HepG2 (cell line): Measurements from ENCODE around the gene DNTTIP2. TPM values are rescaled to one million over a fixed set of nuclear protein-coding genes. Genes with fewer than 3 reads are reported as not detected.

Experiments
- ASH2L ChIP-seq: fragments of 300-600, 200-600 bp; sonication (generic); IDR thresholded peaks from 2 replicates; pipeline ENCODE4 v1.7.0; 2017; ENCODE audit warnings: low read depth, mild to moderate bottlenecking, moderate library complexity, mixed read lengths, low read length; ENCODE audit not compliant: insufficient read length
- BCL6 ChIP-seq: IDR thresholded peaks from 2 replicates; pipeline ENCODE4 v1.6.1; 2016; ENCODE audit warnings: missing genetic modification reagents, missing compliant biosample characterization
- CREM ChIP-seq, 2 experiments: sonication (generic) in 1 of 2; formaldehyde crosslinking in 1 of 2; IDR thresholded peaks; 2 replicates each; pipeline versions ENCODE4 v1.4.0 to v1.6.1; 2016 to 2020; ENCODE audit warnings: antibody characterized with exemption in 1 of 2, mild to moderate bottlenecking in 1 of 2, missing genetic modification reagents in 1 of 2
- ETV5 ChIP-seq: IDR thresholded peaks from 2 replicates; pipeline ENCODE4 v1.6.1; 2018; ENCODE audit warnings: missing biosample characterization, missing genetic modification reagents, inconsistent platforms, borderline replicate concordance
- GATAD1 ChIP-seq: IDR thresholded peaks from 2 replicates; pipeline ENCODE4 v1.6.1; 2016; ENCODE audit warnings: missing genetic modification reagents, missing compliant biosample characterization
- HHEX ChIP-seq: IDR thresholded peaks from 2 replicates; pipeline ENCODE4 v1.6.1; 2016; ENCODE audit warnings: control low read depth
- JUND ChIP-seq: sonication (generic); formaldehyde crosslinking; IDR thresholded peaks from 2 replicates; pipeline ENCODE4 v1.8.0; 2022; ENCODE audit warnings: mild to moderate bottlenecking, missing genetic modification reagents
- ZNF331 ChIP-seq: sonication (generic); formaldehyde crosslinking; IDR thresholded peaks from 2 replicates; pipeline ENCODE4 v1.4.0; 2020; ENCODE audit warnings: missing genetic modification reagents
- ZNF441 ChIP-seq: sonication (generic); formaldehyde crosslinking; IDR thresholded peaks from 2 replicates; pipeline ENCODE4 v1.7.0; 2021; ENCODE audit warnings: missing genetic modification reagents, borderline replicate concordance
- polyA plus RNA-seq, 8 experiments: library from polyadenylated mRNA; depleted of rRNA in 3 of 8; stranded (reverse) in 7 of 8; unstranded in 1 of 8; fragments of >200 nt; fragmentation: Illumina TruSeq in 4 of 8; extraction: Trizol in 4 of 8; gene quantifications; 2 replicates each; pipeline versions ENCODE4 v1.2.1 to v1.2.3, GENCODE V29; 2011 to 2016; ENCODE audit warnings: low read depth in 4 of 8, missing spikeins in 1 of 8, mixed read lengths in 1 of 8; ENCODE audit not compliant: insufficient read depth in 1 of 8
- total RNA-seq, 5 experiments: library from RNA; depleted of rRNA; stranded (reverse); fragments of >200 nt; fragmentation: Illumina TruSeq; extraction: Trizol; gene quantifications; 2 replicates each; pipeline ENCODE4 v1.2.3, GENCODE V29; 2016; ENCODE audit warnings: low read depth in 1 of 5
- TF ChIP-seq, protein P1 (sequence below): sonication (generic); formaldehyde crosslinking; IDR thresholded peaks from 2 replicates; pipeline ENCODE4 v1.8.0; 2022; ENCODE audit warnings: mild to moderate bottlenecking, missing genetic modification reagents, borderline replicate concordance
- TF ChIP-seq, protein P2 (sequence below): sonication (generic); formaldehyde crosslinking; IDR thresholded peaks from 2 replicates; pipeline ENCODE4 v1.4.0; 2020; ENCODE audit warnings: missing genetic modification reagents
- TF ChIP-seq, protein P3 (sequence below): sonication (generic); formaldehyde crosslinking; IDR thresholded peaks from 2 replicates; pipeline ENCODE4 v1.5.1; 2020; ENCODE audit warnings: mild to moderate bottlenecking, missing genetic modification reagents, borderline replicate concordance
- TF ChIP-seq, protein P4 (sequence below): sonication (generic); formaldehyde crosslinking; IDR thresholded peaks from 2 replicates; pipeline ENCODE4 v1.5.1; 2020; ENCODE audit warnings: mild to moderate bottlenecking, missing genetic modification reagents, moderate library complexity

DNTTIP2 gene
- total and polyA plus RNA-seq, 2 of the 13 experiments (the other 11 are each of a cell fraction or from before 2014, with no cell fraction given) = 11.4 to 63.3 TPM

- TF ChIP-seq ZNF331 (CRISPR knock-in tag) (peak; percentile 37; the same call in 1 of the 2 replicates), BCL6 (peak; percentile 74), ZNF441 (CRISPR knock-in tag) (no peak), HHEX (no peak), JUND (CRISPR knock-in tag) (no peak), CREM (IDR thresholded peaks at IDR 0.05) (peak; percentile 51; the same call in 1 of the 2 replicates), CREM (CRISPR knock-in tag; IDR thresholded peaks at IDR 0.05) (no peak), ETV5 (no peak), ASH2L (peak; percentile 31), GATAD1 (CRISPR knock-in tag) (peak; percentile 21; the same call in 1 of the 2 replicates)
- TF ChIP-seq, protein P1, sequence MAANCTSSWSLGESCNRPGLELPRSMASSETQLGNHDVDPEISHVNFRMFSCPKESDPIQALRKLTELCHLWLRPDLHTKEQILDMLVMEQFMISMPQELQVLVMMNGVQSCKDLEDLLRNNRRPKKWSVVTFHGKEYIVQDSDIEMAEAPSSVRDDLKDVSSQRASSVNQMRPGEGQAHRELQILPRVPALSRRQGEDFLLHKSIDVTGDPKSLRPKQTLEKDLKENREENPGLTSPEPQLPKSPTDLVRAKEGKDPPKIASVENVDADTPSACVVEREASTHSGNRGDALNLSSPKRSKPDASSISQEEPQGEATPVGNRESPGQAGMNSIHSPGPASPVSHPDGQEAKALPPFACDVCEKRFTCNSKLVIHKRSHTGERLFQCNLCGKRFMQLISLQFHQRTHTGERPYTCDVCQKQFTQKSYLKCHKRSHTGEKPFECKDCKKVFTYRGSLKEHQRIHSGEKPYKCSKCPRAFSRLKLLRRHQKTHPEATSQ (CRISPR knock-in tag) = no peak
- TF ChIP-seq, protein P2, sequence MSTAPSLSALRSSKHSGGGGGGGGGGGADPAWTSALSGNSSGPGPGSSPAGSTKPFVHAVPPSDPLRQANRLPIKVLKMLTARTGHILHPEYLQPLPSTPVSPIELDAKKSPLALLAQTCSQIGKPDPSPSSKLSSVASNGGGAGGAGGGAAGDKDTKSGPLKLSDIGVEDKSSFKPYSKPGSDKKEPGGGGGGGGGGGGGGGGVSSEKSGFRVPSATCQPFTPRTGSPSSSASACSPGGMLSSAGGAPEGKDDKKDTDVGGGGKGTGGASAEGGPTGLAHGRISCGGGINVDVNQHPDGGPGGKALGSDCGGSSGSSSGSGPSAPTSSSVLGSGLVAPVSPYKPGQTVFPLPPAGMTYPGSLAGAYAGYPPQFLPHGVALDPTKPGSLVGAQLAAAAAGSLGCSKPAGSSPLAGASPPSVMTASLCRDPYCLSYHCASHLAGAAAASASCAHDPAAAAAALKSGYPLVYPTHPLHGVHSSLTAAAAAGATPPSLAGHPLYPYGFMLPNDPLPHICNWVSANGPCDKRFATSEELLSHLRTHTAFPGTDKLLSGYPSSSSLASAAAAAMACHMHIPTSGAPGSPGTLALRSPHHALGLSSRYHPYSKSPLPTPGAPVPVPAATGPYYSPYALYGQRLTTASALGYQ = no peak
- TF ChIP-seq, protein P3, sequence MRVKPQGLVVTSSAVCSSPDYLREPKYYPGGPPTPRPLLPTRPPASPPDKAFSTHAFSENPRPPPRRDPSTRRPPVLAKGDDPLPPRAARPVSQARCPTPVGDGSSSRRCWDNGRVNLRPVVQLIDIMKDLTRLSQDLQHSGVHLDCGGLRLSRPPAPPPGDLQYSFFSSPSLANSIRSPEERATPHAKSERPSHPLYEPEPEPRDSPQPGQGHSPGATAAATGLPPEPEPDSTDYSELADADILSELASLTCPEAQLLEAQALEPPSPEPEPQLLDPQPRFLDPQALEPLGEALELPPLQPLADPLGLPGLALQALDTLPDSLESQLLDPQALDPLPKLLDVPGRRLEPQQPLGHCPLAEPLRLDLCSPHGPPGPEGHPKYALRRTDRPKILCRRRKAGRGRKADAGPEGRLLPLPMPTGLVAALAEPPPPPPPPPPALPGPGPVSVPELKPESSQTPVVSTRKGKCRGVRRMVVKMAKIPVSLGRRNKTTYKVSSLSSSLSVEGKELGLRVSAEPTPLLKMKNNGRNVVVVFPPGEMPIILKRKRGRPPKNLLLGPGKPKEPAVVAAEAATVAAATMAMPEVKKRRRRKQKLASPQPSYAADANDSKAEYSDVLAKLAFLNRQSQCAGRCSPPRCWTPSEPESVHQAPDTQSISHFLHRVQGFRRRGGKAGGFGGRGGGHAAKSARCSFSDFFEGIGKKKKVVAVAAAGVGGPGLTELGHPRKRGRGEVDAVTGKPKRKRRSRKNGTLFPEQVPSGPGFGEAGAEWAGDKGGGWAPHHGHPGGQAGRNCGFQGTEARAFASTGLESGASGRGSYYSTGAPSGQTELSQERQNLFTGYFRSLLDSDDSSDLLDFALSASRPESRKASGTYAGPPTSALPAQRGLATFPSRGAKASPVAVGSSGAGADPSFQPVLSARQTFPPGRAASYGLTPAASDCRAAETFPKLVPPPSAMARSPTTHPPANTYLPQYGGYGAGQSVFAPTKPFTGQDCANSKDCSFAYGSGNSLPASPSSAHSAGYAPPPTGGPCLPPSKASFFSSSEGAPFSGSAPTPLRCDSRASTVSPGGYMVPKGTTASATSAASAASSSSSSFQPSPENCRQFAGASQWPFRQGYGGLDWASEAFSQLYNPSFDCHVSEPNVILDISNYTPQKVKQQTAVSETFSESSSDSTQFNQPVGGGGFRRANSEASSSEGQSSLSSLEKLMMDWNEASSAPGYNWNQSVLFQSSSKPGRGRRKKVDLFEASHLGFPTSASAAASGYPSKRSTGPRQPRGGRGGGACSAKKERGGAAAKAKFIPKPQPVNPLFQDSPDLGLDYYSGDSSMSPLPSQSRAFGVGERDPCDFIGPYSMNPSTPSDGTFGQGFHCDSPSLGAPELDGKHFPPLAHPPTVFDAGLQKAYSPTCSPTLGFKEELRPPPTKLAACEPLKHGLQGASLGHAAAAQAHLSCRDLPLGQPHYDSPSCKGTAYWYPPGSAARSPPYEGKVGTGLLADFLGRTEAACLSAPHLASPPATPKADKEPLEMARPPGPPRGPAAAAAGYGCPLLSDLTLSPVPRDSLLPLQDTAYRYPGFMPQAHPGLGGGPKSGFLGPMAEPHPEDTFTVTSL (CRISPR knock-in tag) = peak; percentile 63; the same call in 1 of the 2 replicates
- TF ChIP-seq, protein P4, sequence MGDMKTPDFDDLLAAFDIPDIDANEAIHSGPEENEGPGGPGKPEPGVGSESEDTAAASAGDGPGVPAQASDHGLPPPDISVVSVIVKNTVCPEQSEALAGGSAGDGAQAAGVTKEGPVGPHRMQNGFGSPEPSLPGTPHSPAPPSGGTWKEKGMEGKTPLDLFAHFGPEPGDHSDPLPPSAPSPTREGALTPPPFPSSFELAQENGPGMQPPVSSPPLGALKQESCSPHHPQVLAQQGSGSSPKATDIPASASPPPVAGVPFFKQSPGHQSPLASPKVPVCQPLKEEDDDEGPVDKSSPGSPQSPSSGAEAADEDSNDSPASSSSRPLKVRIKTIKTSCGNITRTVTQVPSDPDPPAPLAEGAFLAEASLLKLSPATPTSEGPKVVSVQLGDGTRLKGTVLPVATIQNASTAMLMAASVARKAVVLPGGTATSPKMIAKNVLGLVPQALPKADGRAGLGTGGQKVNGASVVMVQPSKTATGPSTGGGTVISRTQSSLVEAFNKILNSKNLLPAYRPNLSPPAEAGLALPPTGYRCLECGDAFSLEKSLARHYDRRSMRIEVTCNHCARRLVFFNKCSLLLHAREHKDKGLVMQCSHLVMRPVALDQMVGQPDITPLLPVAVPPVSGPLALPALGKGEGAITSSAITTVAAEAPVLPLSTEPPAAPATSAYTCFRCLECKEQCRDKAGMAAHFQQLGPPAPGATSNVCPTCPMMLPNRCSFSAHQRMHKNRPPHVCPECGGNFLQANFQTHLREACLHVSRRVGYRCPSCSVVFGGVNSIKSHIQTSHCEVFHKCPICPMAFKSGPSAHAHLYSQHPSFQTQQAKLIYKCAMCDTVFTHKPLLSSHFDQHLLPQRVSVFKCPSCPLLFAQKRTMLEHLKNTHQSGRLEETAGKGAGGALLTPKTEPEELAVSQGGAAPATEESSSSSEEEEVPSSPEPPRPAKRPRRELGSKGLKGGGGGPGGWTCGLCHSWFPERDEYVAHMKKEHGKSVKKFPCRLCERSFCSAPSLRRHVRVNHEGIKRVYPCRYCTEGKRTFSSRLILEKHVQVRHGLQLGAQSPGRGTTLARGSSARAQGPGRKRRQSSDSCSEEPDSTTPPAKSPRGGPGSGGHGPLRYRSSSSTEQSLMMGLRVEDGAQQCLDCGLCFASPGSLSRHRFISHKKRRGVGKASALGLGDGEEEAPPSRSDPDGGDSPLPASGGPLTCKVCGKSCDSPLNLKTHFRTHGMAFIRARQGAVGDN = no peak
These were observed 26.7 kb upstream of the DNTTIP2 start (continued) for GRCh38 chr1:93905734-93906133.
